ENCODE data around the gene PAK5. TPM values are rescaled to one million over a fixed set of nuclear protein-coding genes. Genes with fewer than 3 reads are reported as not detected.

The PAK5 gene
- polyA plus RNA-seq, 1 donor (not counting 4 experiments of a cell fraction or from before 2014, with no cell fraction given): not detected

DNA sequence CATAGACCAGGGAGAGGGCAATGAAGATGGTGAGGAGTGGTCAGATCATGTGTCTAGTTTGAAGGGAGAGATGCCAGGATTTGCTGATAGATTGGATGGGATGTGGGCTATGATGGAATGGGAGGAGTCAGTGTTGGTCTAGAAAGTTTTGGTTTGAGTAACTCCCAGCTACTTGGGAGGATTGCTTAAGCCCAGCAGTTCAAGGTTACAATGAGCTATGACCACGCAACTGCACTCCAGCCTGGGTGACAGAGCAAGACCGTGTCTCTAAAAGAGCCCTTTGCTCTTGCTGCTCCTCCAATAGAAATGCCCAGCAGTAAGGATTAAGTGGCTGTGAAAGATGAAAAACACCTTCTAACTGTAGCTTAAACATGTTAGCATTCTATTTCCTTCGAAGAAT is 342.7 kb downstream of the PAK5 start:
- Histone ChIP-seq H3K79me2 (ENCODE audit: control insufficient read depth, insufficient read depth, low read length) (no peaks in the 10 kb centered on the region), H3K9ac (ENCODE audit: control insufficient read depth, extremely low read depth, insufficient read depth, low read length) (no peak overlapping the region), H3K27me3 (ENCODE audit: control insufficient read depth, extremely low read depth, insufficient read depth, low read length) (no peaks in the 10 kb centered on the region), H3K9me3 (ENCODE audit: control insufficient read depth, low read depth, low read length) (no peaks in the 10 kb centered on the region), H3K36me3 (ENCODE audit: control insufficient read depth in 2 of 2, extremely low read depth in 1 of 2, insufficient read depth in 2 of 2, low read length in 2 of 2) (no peaks in the 10 kb centered on the region), H4K20me1 (ENCODE audit: control insufficient read depth, extremely low read depth, insufficient read depth, low read length) (no peaks in the 10 kb centered on the region), H3K9me1 (ENCODE audit: control insufficient read depth, extremely low read depth, insufficient read depth, low read length) (no peaks in the 10 kb centered on the region), H3K27ac (ENCODE audit: control insufficient read depth, insufficient read depth, low read length) (no peak overlapping the region), H3K4me2 (ENCODE audit: control insufficient read depth, extremely low read depth, insufficient read depth, low read depth, low read length) (no peak overlapping the region), H2AFZ (ENCODE audit: control insufficient read depth, low read length) (no peak overlapping the region), H3K4me3 (ENCODE audit: control insufficient read depth in 2 of 3, extremely low read depth in 1 of 3, insufficient read depth in 2 of 3, low read depth in 1 of 3, low read length in 3 of 3) (no peak overlapping the region), H3K4me1 (ENCODE audit: control insufficient read depth, extremely low read depth, insufficient read depth, low read length) (no peaks in the 10 kb centered on the region)
- no peak for TF ChIP-seq EZH2 (IDR thresholded peaks at IDR 0.05; ENCODE audit: low read length)
- TF ChIP-seq, protein P1, sequence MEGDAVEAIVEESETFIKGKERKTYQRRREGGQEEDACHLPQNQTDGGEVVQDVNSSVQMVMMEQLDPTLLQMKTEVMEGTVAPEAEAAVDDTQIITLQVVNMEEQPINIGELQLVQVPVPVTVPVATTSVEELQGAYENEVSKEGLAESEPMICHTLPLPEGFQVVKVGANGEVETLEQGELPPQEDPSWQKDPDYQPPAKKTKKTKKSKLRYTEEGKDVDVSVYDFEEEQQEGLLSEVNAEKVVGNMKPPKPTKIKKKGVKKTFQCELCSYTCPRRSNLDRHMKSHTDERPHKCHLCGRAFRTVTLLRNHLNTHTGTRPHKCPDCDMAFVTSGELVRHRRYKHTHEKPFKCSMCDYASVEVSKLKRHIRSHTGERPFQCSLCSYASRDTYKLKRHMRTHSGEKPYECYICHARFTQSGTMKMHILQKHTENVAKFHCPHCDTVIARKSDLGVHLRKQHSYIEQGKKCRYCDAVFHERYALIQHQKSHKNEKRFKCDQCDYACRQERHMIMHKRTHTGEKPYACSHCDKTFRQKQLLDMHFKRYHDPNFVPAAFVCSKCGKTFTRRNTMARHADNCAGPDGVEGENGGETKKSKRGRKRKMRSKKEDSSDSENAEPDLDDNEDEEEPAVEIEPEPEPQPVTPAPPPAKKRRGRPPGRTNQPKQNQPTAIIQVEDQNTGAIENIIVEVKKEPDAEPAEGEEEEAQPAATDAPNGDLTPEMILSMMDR (optimal IDR thresholded peaks at IDR 0.05 in 1 of 3, IDR thresholded peaks at IDR 0.05 in 1 of 3, conservative IDR thresholded peaks at IDR 0.05 in 1 of 3; ENCODE audit: extremely low read depth in 1 of 3, insufficient read depth in 2 of 3, low read length in 3 of 3): no peak
- dilution Hi-C loops (cut with MboI; ENCODE audit: extremely low pct_ligation_motif_present, low sequenced_read_pairs): no loop called here
- DNase-seq (ENCODE audit: low read depth, low spot score) (no peak), FAIRE-seq (no peak)

DNA sequence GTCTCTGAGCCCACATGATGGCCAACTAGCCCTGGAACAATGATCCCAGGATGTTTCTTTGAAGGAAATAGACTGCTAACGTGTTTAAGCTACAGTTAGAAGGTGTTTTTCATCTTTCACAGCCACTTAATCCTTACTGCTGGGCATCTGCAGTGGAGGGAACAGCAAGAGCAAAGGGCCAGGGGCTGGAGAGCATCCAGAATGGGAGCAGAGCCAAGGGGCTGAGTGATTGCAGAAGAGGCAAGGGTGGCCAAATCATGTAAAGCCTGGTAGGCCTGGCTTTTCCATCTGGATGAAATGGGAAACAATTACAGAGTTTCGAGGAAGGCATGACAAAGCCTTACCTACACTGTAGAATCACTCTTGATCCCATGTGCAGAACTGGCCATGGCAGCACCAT is 343.2 kb downstream of the PAK5 start:
- no peak for DNase-seq (ENCODE audit: low read depth, low spot score)
- no peak for TF ChIP-seq EZH2 (IDR thresholded peaks at IDR 0.05; ENCODE audit: low read length)
- TF ChIP-seq, protein P1 (optimal IDR thresholded peaks at IDR 0.05 in 1 of 3, IDR thresholded peaks at IDR 0.05 in 1 of 3, conservative IDR thresholded peaks at IDR 0.05 in 1 of 3; ENCODE audit: extremely low read depth in 1 of 3, insufficient read depth in 2 of 3, low read length in 3 of 3): no peak
- Histone ChIP-seq H4K20me1 (ENCODE audit: control insufficient read depth, extremely low read depth, insufficient read depth, low read length) (no peaks in the 10 kb centered on the region), H3K4me1 (ENCODE audit: control insufficient read depth, extremely low read depth, insufficient read depth, low read length) (no peaks in the 10 kb centered on the region), H3K4me2 (ENCODE audit: control insufficient read depth, extremely low read depth, insufficient read depth, low read depth, low read length) (no peak overlapping the region), H3K27ac (ENCODE audit: control insufficient read depth, insufficient read depth, low read length) (no peak overlapping the region), H3K4me3 (ENCODE audit: control insufficient read depth in 2 of 3, extremely low read depth in 1 of 3, insufficient read depth in 2 of 3, low read depth in 1 of 3, low read length in 3 of 3) (no peak overlapping the region), H3K9me1 (ENCODE audit: control insufficient read depth, extremely low read depth, insufficient read depth, low read length) (no peaks in the 10 kb centered on the region), H3K9ac (ENCODE audit: control insufficient read depth, extremely low read depth, insufficient read depth, low read length) (no peak overlapping the region), H3K27me3 (ENCODE audit: control insufficient read depth, extremely low read depth, insufficient read depth, low read length) (no peaks in the 10 kb centered on the region), H3K9me3 (ENCODE audit: control insufficient read depth, low read depth, low read length) (no peaks in the 10 kb centered on the region), H3K79me2 (ENCODE audit: control insufficient read depth, insufficient read depth, low read length) (no peaks in the 10 kb centered on the region), H3K36me3 (ENCODE audit: control insufficient read depth in 2 of 2, extremely low read depth in 1 of 2, insufficient read depth in 2 of 2, low read length in 2 of 2) (no peaks in the 10 kb centered on the region), H2AFZ (ENCODE audit: control insufficient read depth, low read length) (no peak overlapping the region)
- FAIRE-seq: no peak
- dilution Hi-C loops (cut with MboI; ENCODE audit: extremely low pct_ligation_motif_present, low sequenced_read_pairs): no loop called here
